Suppressor macrophage treated with lipopolysaccharide for 1 hour (primary cell): Measurements from ENCODE around the gene PREP.
"Not testable (repeated sequence)": the region's sequence is repeated elsewhere in the genome, so short reads cannot be mapped to it uniquely, and the experiment has no call there.

Source experiments
- DNase-seq, 3 donors: peaks; one replicate each; pipeline ENCODE4 v3.0.0-alpha.2; 2020 to 2022

The PREP gene

DNA sequence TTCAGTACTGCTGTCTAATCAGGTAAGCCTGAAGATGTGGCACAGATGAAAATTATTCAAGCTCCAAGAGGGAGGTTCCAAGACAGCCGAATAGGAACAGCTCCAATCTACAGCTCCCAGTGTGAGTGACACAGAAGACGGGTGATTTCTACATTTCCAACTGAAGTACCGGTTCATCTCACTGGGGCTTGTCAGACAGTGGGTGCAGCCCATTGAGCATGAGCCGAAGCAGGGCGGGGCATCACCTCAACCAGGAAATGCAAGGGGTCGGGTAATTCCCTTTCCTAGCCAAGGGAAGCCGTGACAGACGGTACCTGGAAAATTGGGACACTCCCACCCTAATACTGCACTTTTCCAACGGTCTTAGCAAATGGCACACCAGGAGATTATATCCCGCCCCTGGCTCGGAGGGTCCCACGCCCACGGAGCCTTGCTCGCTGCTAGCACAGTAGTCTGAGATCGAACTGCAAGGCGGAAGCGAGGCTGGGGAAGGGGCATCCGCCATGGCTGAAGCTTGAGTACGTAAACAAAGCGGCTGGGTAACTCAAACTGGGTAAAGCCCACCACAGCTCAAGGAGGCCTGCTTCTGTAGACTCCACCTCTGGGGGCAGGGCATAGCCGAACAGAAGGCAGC is 64.4 kb downstream of the PREP start:
- not testable (repeated sequence) for DNase-seq

DNA sequence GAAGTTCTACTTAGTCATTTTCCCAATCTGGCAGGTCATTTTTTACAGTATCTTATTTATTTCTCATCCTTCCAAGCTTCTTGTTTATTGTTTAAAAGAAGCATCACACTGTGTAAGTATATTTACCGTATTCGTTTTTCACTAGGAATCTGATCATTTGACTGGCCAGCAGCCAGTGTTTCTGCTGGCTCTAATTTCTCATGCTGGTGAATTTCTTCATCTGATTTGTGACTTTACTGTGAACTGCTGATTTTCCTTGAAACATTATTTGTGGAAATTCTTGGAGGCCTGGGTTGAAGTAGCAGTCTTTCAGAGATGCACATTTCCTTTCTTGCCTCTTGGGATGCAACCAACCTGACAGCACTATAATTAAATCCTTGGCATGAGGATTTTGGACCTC is 65.9 kb downstream of the PREP start:
- no peak for DNase-seq

DNA sequence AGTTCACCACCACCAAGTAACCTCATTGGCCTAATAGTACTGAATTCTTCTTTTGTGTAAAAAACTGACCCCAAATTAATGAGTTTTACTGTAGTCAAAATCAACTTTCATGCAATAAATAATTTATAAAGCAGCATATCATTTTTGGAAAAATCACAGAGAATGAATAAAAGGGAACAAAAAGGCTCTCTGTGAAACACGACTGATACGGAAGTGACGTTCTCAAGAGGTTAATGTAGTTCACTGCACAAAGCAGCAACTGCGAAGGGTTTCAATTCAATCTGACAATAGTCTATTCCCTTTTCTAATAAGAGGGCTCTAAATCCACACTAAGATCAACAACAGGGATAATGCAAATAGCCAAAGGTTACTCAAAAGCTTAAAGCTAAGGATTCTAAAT is 70.3 kb downstream of the PREP start:
- DNase-seq: no peak

DNA sequence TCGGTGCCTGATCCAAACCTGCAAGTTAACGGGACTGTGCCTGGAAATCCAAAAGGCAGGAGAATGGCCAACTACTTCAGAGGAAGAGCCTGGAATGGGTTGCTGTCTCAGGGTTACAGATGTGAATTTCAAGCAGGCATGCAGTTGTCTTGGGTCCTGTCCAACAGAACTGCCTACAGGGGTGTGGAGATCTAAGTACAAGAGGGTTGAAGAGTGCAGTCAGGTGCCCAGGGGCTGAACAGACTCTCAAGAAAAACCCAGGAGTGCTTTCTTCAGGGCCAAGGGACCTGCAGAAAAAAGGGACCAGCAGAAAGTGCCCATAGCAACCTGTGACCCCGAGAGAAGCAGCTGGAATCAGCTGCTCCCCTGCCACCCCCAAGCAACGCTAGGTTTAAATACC is 71.0 kb downstream of the PREP start:
- no peak for DNase-seq

DNA sequence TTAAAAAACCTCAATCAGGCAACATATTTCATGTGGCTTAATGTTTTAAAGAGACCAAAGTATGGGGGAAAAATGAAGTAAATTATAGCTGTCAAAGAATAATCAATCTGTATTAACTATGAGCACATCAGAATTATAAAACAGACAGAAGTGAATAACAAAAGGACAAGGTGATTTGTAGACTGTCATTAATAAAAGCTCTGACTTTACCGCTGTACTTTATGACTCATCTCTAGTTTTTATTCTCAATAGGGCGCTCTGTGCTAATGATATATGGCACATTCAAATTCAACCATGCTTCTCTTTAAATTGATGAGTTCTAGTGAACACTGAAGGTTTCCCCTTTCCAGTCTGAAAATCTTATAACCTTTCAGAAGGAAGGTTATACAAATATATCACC is 72.0 kb downstream of the PREP start:
- DNase-seq: no peak

DNA sequence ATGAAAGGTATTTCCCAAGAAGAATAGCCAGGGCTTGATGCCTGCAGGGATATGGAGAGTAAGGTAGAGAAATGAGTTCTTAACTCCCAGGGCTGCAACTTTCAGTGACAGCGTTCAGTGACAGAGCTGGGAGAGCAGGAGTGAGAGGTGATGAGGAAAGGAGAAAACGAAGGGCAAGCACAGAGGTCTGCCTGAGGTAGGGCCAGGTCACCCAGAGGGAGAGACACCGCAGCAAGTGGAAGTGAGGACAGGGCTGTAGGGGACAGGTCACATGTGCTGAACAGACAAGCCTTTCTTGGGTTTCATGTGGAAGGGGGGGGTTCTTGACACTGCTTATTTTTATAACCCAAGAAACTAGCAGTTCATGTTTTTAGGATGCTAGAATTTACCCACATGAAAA is 72.5 kb downstream of the PREP start:
- no peak for DNase-seq

DNA sequence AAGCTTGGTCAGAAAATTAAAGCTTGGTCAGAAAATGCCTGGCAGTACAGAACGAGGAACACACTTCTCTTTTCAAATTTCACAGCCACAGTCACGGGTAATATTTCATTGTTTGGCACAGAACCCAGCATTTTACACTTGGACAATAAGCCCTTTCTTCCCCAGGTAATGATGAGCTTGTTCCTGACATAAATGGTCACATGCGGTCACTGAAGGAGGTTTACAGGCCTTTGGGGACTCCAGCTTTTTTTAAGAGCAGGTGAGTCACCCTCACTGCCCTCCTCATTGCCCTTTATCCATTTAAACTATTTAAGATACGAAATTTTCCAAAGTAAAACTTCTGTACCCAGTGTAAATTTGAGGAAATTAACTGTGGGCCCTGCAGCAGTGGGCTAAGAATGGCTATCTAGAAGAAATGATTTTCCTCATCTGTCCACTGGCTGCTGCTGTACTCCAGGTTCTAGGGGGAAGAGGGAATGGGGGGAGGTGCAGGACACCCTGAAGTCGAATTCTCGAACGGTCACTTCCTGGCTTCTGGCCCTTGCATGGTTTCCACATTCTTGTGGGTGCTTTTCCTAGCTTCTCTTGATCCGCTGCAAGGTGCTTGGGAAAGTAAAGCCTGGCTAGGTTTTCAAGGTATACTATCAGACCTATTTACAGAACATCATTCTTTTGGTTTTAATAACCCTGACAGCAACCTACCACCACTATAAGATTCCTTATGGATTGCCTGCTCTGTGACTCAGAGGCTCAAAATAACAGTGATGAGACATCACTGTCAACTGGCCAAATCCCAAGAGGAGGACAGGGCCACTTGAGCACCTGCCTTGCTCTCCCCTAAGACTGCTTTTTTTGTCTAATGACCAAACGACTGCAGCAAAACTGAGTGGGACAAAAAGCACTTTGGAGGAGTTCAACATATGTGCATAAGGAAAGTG is 75.8 kb downstream of the PREP start:
- no peak for DNase-seq

DNA sequence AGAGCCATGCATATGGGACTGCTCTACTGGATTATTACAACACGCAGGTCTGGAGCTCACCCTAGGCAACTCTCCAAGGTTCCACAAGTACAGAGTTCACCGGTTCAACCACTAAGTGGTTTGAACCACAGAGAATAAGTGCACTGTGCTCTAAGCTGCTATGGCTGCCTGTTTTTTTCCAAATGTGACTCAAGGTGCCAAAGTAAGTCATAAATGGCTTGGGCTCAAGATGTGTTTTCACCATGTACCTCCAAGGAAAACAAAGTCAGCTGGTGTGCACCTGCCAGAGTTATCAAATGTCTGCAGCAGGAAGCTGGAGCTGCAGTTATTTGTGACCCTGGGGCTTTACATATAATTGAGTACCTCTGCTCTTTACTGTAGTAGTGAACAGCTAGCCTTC is 76.7 kb downstream of the PREP start:
- DNase-seq: no peak

DNA sequence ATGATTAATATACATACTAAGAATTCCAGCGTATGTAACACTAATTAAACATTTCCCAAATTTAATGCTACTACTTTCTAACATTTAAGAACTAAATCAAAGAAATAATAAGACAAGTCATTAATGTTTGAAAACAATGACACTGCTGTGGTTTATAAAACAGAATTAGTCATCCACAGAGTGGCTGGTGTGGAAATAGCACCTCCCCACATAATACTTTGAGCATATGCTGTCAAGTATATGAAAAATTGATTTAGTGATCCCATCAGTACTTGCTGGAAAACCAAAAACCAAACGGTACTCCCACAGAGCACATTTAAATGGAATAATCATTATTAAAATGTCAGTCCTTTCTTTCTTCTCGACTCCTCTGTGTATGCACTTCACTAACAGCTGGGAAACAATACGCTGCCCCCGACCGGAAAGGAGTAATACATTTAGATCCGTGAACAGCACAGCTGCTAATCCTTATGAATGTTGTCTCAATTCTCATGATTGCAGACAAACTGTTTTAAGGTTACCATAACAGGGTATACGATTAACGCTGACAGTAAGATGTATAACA is 78.4 kb downstream of the PREP start:
- no peak for DNase-seq

DNA sequence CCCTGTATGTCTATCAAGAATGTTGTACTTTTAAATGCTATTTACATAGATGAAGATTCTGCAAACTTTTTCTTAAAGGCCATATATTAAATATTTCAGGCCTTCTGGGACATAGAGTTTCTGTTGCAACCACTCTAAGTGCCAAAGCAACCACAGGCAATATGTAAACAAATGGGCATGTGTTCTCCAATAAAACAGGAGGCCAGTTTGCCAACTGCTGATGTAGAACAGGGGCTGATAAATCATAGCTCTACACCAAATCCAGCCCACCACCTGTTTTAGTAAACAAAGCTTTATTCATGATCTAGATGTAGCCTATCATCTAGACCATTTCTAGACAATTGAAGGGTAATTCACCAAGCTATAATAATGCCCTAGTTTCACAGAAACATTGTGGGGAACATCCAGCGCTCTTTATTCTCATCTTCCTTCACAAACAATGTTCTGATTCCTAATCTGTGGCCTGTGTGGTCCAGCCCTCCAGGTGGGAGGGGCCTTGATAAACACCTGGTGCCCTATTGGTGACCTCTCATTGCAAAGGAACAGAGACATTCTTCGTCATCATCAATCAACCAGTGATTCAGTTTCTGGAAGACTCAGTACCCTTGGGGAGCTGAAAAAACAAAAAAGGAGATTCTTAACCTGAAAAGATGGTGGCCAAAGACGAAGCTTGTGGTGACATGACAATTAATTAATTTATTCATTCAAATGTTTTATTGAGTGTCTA is 80.2 kb downstream of the PREP start:
- no peak for DNase-seq

DNA sequence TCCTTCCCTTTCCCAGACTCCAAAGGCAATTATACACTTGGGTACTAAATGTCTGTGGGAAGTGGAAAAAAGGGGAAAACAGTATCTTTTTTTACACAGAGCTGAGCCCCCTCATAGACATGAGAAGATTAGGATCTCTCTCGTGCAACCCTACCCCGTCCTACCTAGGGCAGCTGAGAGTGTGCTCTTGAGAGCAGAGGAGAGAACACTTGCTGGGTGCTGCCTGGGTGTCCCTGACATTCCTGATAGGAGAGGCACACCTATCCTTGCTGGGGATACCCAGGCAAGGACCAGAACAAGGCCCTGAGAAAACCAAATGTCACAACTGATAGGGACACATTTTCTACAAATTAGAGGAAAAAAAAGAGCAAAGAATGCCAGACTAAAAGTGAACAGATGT is 81.2 kb downstream of the PREP start:
- no peak for DNase-seq

DNA sequence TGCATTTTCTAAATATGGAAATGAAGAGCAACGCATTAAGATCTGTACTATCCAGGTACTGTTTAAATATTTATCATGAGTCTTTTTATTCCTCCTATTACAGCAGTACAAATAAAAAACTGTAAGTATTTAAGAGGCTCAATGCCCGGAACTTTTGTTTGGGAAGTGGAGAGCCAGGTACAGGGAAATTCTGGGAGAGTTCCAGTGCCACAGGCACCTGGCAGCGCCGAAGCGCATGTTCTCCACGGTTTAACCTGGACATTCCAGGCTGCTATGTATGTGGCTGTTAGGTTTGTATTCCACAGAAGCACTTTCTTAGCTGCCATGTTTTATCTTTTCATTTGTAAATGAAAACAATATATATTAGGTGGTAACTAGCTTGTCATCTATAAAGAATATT is 81.7 kb downstream of the PREP start:
- no peak for DNase-seq

DNA sequence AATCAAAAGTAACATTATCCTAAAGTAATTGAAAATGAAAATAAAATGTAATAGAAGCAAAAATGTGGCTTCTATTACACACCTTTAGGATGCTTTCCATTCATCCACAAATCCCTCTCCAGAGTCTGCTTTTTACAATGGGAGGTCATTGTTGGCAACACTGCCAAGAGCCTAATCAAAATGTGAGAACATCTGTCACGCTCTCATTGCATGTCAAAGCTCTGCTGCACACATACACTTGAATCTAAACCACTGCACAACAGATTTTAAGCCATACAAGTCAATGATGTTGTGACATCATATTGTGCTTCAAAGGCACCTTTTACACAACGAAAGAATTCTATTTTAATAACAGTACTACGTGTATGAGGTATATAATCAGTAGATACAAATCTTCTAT is 82.1 kb downstream of the PREP start:
- no peak for DNase-seq

DNA sequence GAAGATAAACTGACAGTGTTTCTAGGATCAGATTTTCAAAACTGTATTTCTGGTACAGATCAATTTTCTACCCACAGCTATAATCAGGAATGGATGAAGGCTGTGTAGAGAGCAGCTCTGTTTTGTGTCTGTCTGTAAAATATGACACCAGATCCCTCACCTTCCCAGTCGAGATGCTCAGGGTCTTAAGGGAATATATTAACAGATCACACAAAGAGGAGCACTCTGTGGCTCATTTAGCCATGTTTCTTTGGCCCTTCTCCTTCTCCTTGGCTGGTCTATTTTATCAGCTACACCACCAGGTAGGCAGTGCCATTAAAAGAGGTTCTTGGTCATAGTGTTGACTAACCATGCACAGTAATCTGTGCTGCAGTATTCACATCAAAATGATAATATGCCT is 82.6 kb downstream of the PREP start:
- DNase-seq: no peak

DNA sequence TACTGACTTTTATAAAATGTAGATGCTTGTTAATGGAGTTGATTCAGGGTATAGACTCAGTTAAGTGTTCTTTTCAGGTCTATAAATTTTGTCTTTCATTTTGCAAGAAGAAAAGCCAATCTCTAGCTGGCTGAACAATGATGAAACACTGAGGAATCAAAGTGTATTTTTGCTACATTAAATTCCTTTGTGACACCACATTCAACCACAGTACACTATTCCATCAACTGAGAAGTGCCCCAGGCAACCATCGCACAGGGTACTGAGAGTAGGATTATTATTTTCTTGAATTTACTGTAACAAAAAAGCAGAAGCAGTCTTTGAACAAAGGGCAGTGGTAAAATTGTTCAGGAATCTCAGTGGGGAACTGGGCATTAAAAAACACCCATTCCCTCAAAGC is 83.6 kb downstream of the PREP start:
- no peak for DNase-seq

DNA sequence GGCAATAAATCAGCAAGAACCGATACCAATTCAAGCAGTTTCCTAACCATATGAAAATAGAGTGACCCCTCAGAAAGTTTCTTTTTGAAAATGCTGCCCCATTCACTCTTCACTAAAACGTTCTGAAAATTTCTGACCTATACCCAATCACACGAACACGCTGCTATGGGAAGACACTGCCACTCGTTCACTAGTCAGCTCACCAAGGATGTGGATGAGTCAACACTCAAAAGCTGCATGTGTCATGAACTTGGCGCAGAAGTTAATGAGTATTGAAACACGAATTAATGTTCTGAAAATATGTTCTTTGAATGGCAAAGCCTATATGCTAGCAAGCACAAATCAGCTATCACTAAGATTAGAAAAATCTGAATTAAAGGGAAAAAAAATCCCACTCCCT is 84.2 kb downstream of the PREP start:
- DNase-seq: no peak

DNA sequence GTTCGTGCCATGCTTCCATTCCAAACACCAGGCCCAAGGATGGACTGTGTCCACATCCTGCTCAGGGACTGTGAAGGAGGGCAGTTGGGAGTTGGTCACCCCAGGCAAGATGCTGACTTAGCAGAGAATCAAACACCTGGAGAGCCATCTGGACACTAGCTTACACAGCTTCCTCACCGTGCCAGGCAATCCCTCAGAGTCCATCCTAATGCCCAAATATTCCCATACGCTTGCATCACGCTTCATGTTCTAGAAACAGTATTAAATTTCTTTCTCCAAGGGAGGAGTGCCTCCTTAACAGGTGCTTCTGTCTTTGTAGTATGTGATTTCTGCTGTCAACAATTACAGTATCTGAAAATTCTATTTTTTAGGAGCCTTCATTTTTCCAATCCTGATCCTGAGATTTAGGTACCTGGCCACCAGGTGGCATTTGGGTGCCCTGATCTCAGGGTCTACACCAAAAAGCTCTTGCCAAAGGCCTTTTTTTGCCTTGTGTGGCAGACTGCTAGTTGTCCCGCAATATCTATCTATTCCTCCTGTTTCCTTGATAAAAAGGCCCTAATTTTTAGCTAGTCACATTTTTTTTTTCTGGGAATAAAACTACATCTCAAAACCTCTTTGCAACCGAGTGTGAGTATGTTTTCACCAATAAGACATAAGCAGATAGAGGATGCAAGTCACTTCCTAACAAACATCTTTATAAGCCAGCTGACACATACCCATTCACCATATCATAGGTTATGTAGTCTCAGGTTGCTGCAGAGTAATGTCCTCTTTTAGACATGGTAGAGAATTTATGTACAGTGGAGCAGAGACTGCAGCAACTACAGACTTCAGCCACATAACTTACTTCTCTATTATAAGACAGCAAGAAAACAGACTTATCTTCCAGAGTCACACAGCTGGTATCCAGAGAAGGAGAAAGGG is 85.0 kb downstream of the PREP start:
- peak in 1 of 3 donors; percentile 2 for DNase-seq

DNA sequence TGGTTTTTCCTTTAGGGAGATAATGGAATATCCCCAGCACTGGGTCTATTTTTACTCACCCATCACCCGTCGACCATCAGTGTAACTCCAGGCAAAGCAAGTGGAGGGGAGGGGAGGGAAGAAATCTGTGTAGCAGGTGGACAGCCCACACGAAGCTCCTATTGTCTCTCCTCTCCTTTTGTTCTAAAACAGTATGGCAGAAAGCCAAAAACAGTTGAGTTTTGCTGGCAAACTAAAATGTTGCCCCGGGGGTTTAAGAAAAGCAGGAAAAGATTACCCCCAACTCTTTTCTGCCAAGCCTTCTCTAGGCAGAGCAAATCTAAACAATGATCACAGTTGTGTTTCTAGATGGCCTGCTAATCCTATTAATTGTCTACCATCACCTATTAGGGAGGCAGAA is 89.7 kb downstream of the PREP start:
- DNase-seq: no peak

DNA sequence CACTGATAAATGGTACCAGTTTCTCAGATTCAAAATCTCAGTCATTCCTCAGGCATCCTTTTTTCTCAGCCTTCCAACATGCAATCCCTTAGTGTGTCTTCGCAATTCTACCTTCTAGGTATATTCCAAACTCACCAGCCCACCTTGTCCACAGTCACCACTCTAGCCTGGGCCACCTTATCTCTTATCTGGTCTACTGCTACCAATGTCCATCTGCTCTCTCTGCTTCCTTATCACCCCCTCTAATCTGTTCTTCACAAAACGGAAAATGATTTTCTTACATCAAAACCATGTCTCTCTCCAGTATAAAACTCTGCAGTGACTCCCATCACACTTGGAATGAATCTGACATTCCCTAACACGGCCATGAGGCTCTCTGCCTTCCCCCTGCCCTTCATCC is 91.9 kb downstream of the PREP start:
- DNase-seq: no peak

DNA sequence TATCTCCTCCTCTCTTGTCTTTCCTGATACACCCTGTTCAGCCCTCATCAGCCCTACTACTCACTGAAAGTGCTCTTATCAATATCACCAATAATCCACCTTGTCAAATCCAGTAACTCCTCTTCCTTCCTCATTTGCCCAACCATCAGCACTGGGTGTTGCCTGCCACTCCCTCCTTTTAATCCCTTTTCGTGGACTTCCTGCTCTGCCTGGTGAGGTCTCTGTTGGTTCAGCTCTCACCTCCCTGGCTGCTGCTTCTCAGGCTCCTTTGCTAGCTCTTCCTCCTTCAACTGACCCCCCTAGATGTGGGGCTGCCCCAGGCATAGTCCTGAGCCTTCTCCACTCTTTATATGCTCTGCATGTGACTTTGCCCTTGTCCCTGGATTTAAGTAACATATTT is 92.5 kb downstream of the PREP start:
- no peak for DNase-seq

DNA sequence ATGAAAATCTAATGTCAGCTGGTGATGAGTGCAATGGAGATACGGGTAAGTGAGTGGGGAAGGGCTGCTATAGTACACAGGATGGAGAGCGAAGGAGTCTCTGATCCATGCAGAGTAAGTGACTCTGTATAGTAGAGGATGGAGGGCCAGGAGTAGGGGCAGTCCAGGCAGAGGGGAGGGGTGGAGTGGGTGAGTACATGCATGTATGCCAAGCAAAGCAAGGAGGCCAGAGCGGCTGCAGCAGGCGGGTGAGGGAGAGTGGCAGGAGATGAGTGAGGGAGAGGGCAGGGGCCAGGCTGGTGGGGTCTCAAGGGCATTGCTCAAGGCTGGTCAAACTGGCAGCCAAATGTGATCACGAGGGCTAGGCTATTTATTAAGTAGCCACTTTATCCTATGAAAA is 94.0 kb downstream of the PREP start:
- no peak for DNase-seq

DNA sequence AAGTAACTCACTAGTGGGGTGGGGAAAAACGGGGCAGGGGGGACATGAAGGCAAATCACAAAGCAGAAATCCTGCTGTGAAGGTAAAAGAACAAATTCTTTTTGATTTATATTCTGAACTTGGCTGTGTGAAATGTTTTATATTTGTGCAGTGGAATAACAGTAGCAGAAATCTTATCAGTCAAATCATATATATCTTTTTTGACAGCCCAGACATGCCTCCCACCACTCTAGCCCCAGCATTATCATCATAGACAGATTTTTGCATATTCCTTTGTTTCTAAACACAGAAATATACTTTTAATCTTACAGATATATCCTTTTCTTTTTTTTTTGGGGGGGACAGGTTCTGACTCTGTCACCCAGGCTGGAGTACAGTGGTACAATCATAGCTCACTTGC is 97.4 kb downstream of the PREP start:
- no peak for DNase-seq
